Fibroblast of villous mesenchyme (primary cell): ENCODE measurements around the gene ADRB1. TPM values are rescaled to one million over a fixed set of nuclear protein-coding genes. Genes with fewer than 3 reads are reported as not detected.

Experiments used
- DNase-seq: peaks from one replicate; pipeline ENCODE4 v3.0.0-alpha.2; 2010; ENCODE audit warnings: low read depth
- H3K4me3 ChIP-seq: 2 replicates; pipeline ENCODE4 v1.5.1; 2011; ENCODE audit warnings: low read depth, mild to moderate bottlenecking, low read length
- CTCF ChIP-seq: IDR thresholded peaks from 2 replicates; pipeline ENCODE4 v1.5.1; 2012; ENCODE audit warnings: low read depth, mild to moderate bottlenecking, low read length; ENCODE audit not compliant: insufficient read depth
- total RNA-seq: library from RNA; depleted of rRNA; stranded (reverse); fragments of >200 nt; gene quantifications from 2 replicates; pipeline ENCODE4 v1.2.3, GENCODE V29; 2012

ADRB1 gene
- total RNA-seq, 1 donor: not detected

- H3K4me3 ChIP-seq: no peak overlapping the region
- no peak for TF ChIP-seq CTCF
- DNase-seq: no peak
Measured at GRCh38 chr10:114030140-114030539, 13.5 kb upstream of the ADRB1 start.

- no peak for TF ChIP-seq CTCF
- peak; percentile 45 for DNase-seq
- H3K4me3 ChIP-seq: no peak overlapping the region
Measured at GRCh38 chr10:114031073-114031972, 12.3 kb upstream of the ADRB1 start.

GRCh38 chr10:114033566-114033965 lies 10.1 kb upstream of the ADRB1 start:
- TF ChIP-seq CTCF: no peak
- DNase-seq: peak; percentile 27
- H3K4me3 ChIP-seq: no peak overlapping the region

- no peak overlapping the region for H3K4me3 ChIP-seq
- no peak for TF ChIP-seq CTCF
- no peak for DNase-seq
Measured at GRCh38 chr10:114034923-114035645, 8.6 kb upstream of the ADRB1 start.

- no peak overlapping the region for H3K4me3 ChIP-seq
- DNase-seq: no peak
- TF ChIP-seq CTCF: no peak
Measured at GRCh38 chr10:114035791-114036190, 7.9 kb upstream of the ADRB1 start.

GRCh38 chr10:114038819-114039218 lies 4.8 kb upstream of the ADRB1 start:
- no peak overlapping the region for H3K4me3 ChIP-seq
- no peak for TF ChIP-seq CTCF
- no peak for DNase-seq
